NB4 (cell line): ENCODE measurements around the gene GABRB3.

Experiments
- CTCF ChIP-seq: IDR thresholded peaks from one replicate; pipeline ENCODE4 v1.5.1; 2012; ENCODE audit warnings: low read depth, low read length
- MYC ChIP-seq: IDR thresholded peaks from 2 replicates; pipeline ENCODE4 v1.6.1; 2011; ENCODE audit warnings: low read depth, low read length
- POLR2A ChIP-seq: IDR thresholded peaks from 2 replicates; pipeline ENCODE4 v1.6.1; 2011; ENCODE audit warnings: mild to moderate bottlenecking; ENCODE audit not compliant: insufficient read length; ENCODE audit errors: extremely low read depth
- TF ChIP-seq, protein P1 (sequence below): IDR thresholded peaks from 2 replicates; pipeline ENCODE4 v1.6.1; 2011; ENCODE audit warnings: low read depth, low read length

GRCh38 chr15:26698555-26698954 lies 74.3 kb downstream of the GABRB3 start:
- TF ChIP-seq CTCF, result no peak
- TF ChIP-seq POLR2A, result no peak
- TF ChIP-seq, protein P1, sequence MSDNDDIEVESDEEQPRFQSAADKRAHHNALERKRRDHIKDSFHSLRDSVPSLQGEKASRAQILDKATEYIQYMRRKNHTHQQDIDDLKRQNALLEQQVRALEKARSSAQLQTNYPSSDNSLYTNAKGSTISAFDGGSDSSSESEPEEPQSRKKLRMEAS, result no peak
- TF ChIP-seq MYC, result no peak
